Heart left ventricle (tissue), 16 donors: ENCODE results near the gene ZNF691. TPM values are rescaled to one million over a fixed set of nuclear protein-coding genes. Genes with fewer than 3 reads are reported as not detected.

Experiments
- ATAC-seq, 4 donors: fragments of 200-7000 bp; cut with Tn5 transposase; one replicate each; pipeline ENCODE4 v1.9.1; 2020 to 2022; ENCODE audit warnings: moderate library complexity in 4 of 4, mild to moderate bottlenecking in 3 of 4, moderate number of reproducible peaks in 1 of 4
- DNase-seq, 5 donors: peaks; one replicate each; pipeline ENCODE4 v3.0.0-alpha.2; 2020
- H3K27ac ChIP-seq, 12 donors: fragments of 200-600 bp; sonication (generic) in 4 of 12; one replicate each; pipeline versions ENCODE4 v1.5.0 to v1.8.0; 2016 to 2022; ENCODE audit warnings: mild to moderate bottlenecking in 2 of 12
- H3K27me3 ChIP-seq, 9 donors: fragments of 200-600 bp; sonication (generic) in 2 of 9; one replicate each; pipeline versions ENCODE4 v1.5.1 to v1.8.0; 2016 to 2022; ENCODE audit warnings: mild to moderate bottlenecking in 3 of 9
- H3K36me3 ChIP-seq, 9 donors: fragments of 200-600 bp; sonication (generic) in 2 of 9; one replicate each; pipeline versions ENCODE4 v1.5.0 to v1.8.0; 2018 to 2022; ENCODE audit warnings: mild to moderate bottlenecking in 2 of 9
- H3K4me1 ChIP-seq, 12 donors: fragments of 200-600 bp; sonication (generic) in 4 of 12; one replicate each; pipeline versions ENCODE4 v1.5.0 to v1.8.0; 2016 to 2022; ENCODE audit warnings: mild to moderate bottlenecking in 3 of 12
- H3K4me3 ChIP-seq, 12 donors: fragments of 200-600 bp; sonication (generic) in 4 of 12; one replicate each; pipeline versions ENCODE4 v1.5.0 to v1.8.0; 2017 to 2022; ENCODE audit warnings: mild to moderate bottlenecking in 9 of 12, moderate library complexity in 4 of 12
- H3K9me3 ChIP-seq, 12 donors: fragments of 200-600 bp; sonication (generic) in 4 of 12; one replicate each; pipeline versions ENCODE4 v1.5.0 to v1.8.0; 2016 to 2022; ENCODE audit warnings: mild to moderate bottlenecking in 1 of 12
- CTCF ChIP-seq, 12 donors: fragments of 200-600 bp; sonication (generic) in 4 of 12; IDR thresholded peaks; one replicate each; pipeline versions ENCODE4 v1.5.0 to v1.8.0; 2018 to 2022; ENCODE audit warnings: antibody characterized with exemption in 12 of 12, mild to moderate bottlenecking in 5 of 12
- POLR2A ChIP-seq, 2 donors: fragments of 450-650 bp; IDR thresholded peaks; one replicate each; pipeline ENCODE4 v1.6.1; 2017; ENCODE audit warnings: antibody characterized with exemption in 2 of 2, mild to moderate bottlenecking in 2 of 2, moderate library complexity in 2 of 2
- WGBS, 4 donors: extraction: QIAGEN DNeasy Blood & Tissue Kit in 2 of 4; methylation state at CpG; one replicate each; pipeline versions ENCODE4 v1.1.5 to v1.1.7; 2013 to 2018; 5-methylcytosine and 5-hydroxymethylcytosine counted together
- intact Hi-C, 10 donors: fragments of 100-400 bp; cut with DNase I; formaldehyde crosslinking; loops; one replicate each; pipeline versions ENCODE4 v1.11.1 to v1.14.2; 2022
- polyA plus RNA-seq, 2 donors: library from polyadenylated mRNA; stranded (reverse); fragments of 200-250 nt; gene quantifications; one replicate each; pipeline ENCODE4 v1.2.3, GENCODE V29; 2013
- total RNA-seq, 9 donors: library from RNA; depleted of rRNA in 2 of 9; stranded (reverse); fragments of >200 nt in 2 of 9; fragmentation: NEBNext Ultra II Directional in 3 of 9; extraction: Animal tissue kit (Norgen Biotek cat#: 25700) in 3 of 9; gene quantifications; one replicate each; pipeline versions ENCODE4 v1.1.0 to v1.2.4, GENCODE V29; 2016 to 2023
- donor health status: ischemic (EF 13 %, LVEDD 7.1; RV severe dilation, severe dysfunction).
- donor health status: healthy with polysubstance abuse.
- donor health status: DM: no; HTN: yes; CAD: no.
- donor health status: DM: no; HTN: no; CAD: no.
- donor health status: ischemic (EF 25% LVEDD 6.9; RV normal size, moderate dysfunction).
- donor health status: ischemic (EF 25% LVEDD 5.7; RV mildly dilated, moderate dysfunction).
- donor health status: healthy.
- donor health status: DM: yes; HTN: yes; CAD: no.
- donor health status: ischemic (EF 35%, LVEDD 5.7; RV mildly dilated, moderate dysfunction).
- donor health status: nonischemic (EF 11% LVEDD 7.7; RV severe dilation, severe dysfunction).
- donor health status: DM: yes; HTN: yes; CAD: no.
- donor health status: PGD.
- donor health status: ischemic (EF 29% LVEDD 5.4; RV normal size, mild dysfunction).
- donor health status: nonischemic (EF 23%, LVEDD 6.1; RV moderate dilation, normal function).

Gene ZNF691
- total and polyA plus RNA-seq, 11 donors: 4.9 to 11.6 (median 8.0) TPM

- H3K9me3 ChIP-seq: no peaks in the 10 kb centered on the region
- H3K4me1 ChIP-seq: peaks cover 0 to 28% (median 16%) of the 10 kb centered on the region in 12 donors
- WGBS, 4 donors: 96 to 98% (median 97%) methylated on average over 4 of the region's 4 CpGs
- peaks cover 0 to 25% (median 6%) of the 10 kb centered on the region in 9 donors for H3K36me3 ChIP-seq
- H3K27ac ChIP-seq: no peak overlapping the region
- DNase-seq (no peak), ATAC-seq (no peak)
- no peak overlapping the region for H3K4me3 ChIP-seq
- intact Hi-C loops: loop anchor here in 1 of 10 donors (5.0 kb wide), 1 partner anchor 77 kb away; the partner anchor contains the start of genes C1orf50 and P3H1
- TF ChIP-seq CTCF (IDR thresholded peaks at IDR 0.05) (no peak), POLR2A (IDR thresholded peaks at IDR 0.05) (no peak)
- H3K27me3 ChIP-seq: no peaks in the 10 kb centered on the region
Observed at GRCh38 chr1:42844592-42845140, 1.7 kb upstream of the ZNF691 start.

- Histone ChIP-seq H3K27me3 (no peaks in the 10 kb centered on the region), H3K27ac (no peak overlapping the region), H3K36me3 (peaks cover 0 to 25% (median 6%) of the 10 kb centered on the region in 9 donors), H3K4me1 (peaks cover 0 to 28% (median 16%) of the 10 kb centered on the region in 12 donors), H3K4me3 (no peak overlapping the region), H3K9me3 (no peaks in the 10 kb centered on the region)
- 60 to 71% (median 63%) methylated on average over 1 of the region's 1 CpG for WGBS, 4 donors
- DNase-seq (no peak), ATAC-seq (no peak)
- intact Hi-C loops: loop anchor here in 1 of 10 donors (5.0 kb wide), 1 partner anchor 78 kb away; the partner anchor contains the start of genes C1orf50 and P3H1
- TF ChIP-seq POLR2A (IDR thresholded peaks at IDR 0.05) (no peak), CTCF (IDR thresholded peaks at IDR 0.05) (no peak)
Observed at GRCh38 chr1:42845193-42845592, 1.2 kb upstream of the ZNF691 start.

DNA sequence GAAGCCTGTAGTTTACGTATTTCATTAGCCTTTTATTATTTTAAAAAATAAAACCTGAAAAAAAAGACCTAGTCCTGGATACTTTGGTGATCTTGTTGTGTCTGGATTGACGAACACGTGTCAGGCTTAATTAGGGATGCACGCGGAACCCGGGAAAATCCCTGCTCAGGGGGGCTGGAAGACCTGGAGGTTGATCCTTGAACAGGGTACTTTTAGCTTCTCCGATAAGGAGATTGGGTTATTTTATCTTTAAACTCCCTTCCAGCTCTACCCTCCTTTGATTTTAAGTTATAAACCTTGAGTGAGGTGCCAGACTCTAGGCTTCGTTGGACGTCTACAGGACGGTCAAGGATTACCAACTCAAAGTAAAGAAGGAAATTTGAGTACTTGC, 552 bp upstream of the ZNF691 start:
- Histone ChIP-seq H3K36me3 (peaks cover 0 to 31% (median 10%) of the 10 kb centered on the region in 9 donors), H3K27ac (peak overlapping the region in 6 of 12 donors; percentile 35 to 96 (median 90)), H3K4me1 (peaks cover 0 to 28% (median 16%) of the 10 kb centered on the region in 12 donors), H3K4me3 (peak overlapping the region; percentile 69 to 99 (median 90)), H3K9me3 (peaks cover 0 to under 1% (median 0%) of the 10 kb centered on the region in 12 donors), H3K27me3 (no peaks in the 10 kb centered on the region)
- intact Hi-C loops: loop anchor here in 3 of 10 donors (1.0 to 5.0 kb wide), 3 partner anchors 29 to 79 kb away; partner anchors contain the start of genes ERMAP (in 2 of the 3), SVBP (in 2 of the 3), C1orf50 (in 1 of the 3) and P3H1 (in 1 of the 3)
- ATAC-seq (peak in 2 of 4 donors; percentile 1 to 12), DNase-seq (no peak)
- TF ChIP-seq POLR2A (IDR thresholded peaks at IDR 0.05) (no peak), CTCF (IDR thresholded peaks at IDR 0.05) (no peak)
- WGBS, 4 donors: 7 to 12% (median 10%) methylated on average over 10 of the region's 10 CpGs

GRCh38 chr1:42847111-42847595, 740 bp downstream of the ZNF691 start:
- Histone ChIP-seq H3K4me3 (peak overlapping the region; percentile 69 to 99 (median 90)), H3K27ac (peak overlapping the region in 11 of 12 donors; percentile 85 to 96 (median 89)), H3K27me3 (no peaks in the 10 kb centered on the region), H3K9me3 (peaks cover 0 to 12% (median 0%) of the 10 kb centered on the region in 12 donors), H3K4me1 (peaks cover 0 to 28% (median 16%) of the 10 kb centered on the region in 12 donors), H3K36me3 (peaks cover 1 to 37% (median 20%) of the 10 kb centered on the region in 9 donors)
- DNase-seq (no peak), ATAC-seq (no peak)
- WGBS, 4 donors: 9 to 12% (median 10%) methylated on average over 6 of the region's 6 CpGs
- TF ChIP-seq CTCF (IDR thresholded peaks at IDR 0.05) (no peak), POLR2A (IDR thresholded peaks at IDR 0.05) (no peak)
- intact Hi-C loops: loop anchor here in 2 of 10 donors (2.0 to 5.0 kb wide), 2 partner anchors 30 to 80 kb away; partner anchors contain the start of genes C1orf50 (in 1 of the 2), ERMAP (in 1 of the 2), P3H1 (in 1 of the 2) and SVBP (in 1 of the 2)
